Motor neuron (in vitro differentiated cells): ENCODE measurements around the gene FKBP6. TPM values are rescaled to one million over a fixed set of nuclear protein-coding genes. Genes with fewer than 3 reads are reported as not detected.

Experiments
- ATAC-seq, 8 experiments: fragments of 200-7000 bp; cut with Tn5 transposase; replicated peaks in 6 of 8; 2 replicates each; pipeline ENCODE4 v1.8.0; 2021; ENCODE audit warnings: mild to moderate bottlenecking in 8 of 8, moderate library complexity in 8 of 8
- H3K27ac ChIP-seq, 2 donors: fragments of 250-450 bp; sonication (Bioruptor Pico); 2 replicates each; pipeline ENCODE4 v1.9.0; 2021; ENCODE audit warnings: antibody characterized with exemption in 2 of 2, mild to moderate bottlenecking in 2 of 2, moderate library complexity in 1 of 2
- H3K4me1 ChIP-seq, 2 donors: fragments of 250-450 bp; sonication (Bioruptor Pico); replicated peaks in 1 of 2; 2 replicates each; pipeline ENCODE4 v1.6.1; 2021; ENCODE audit warnings: antibody characterized with exemption in 2 of 2, mild to moderate bottlenecking in 2 of 2, moderate library complexity in 1 of 2
- H3K4me3 ChIP-seq, 5 donors: fragments of 250-450 bp; sonication (Bioruptor Pico); 2 replicates each; pipeline ENCODE4 v1.9.0; 2021; ENCODE audit warnings: antibody characterized with exemption in 5 of 5, mild to moderate bottlenecking in 5 of 5, moderate library complexity in 4 of 5
- WGBS, 10 experiments: fragments of 450-650 bp; shearing (Covaris generic); methylation state at CpG; one replicate each; pipeline ENCODE4 v1.0.0; 2022; 5-methylcytosine and 5-hydroxymethylcytosine counted together
- in situ Hi-C, 9 experiments: fragments of 400-800 bp; cut with MboI; loops; one replicate each; pipeline ENCODE4 v1.15.0; 2021; ENCODE audit warnings: low sequenced_read_pairs in 9 of 9, low pct_unique_long_range_greater_than_20kb in 2 of 9; ENCODE audit not compliant: unreplicated experiment in 9 of 9
- total RNA-seq, 8 experiments: library from RNA; unstranded; fragments of 300-600 nt; gene quantifications; 2 replicates each; pipeline versions ENCODE4 v1.2.3 to v1.2.4, GENCODE V29; 2022

Gene FKBP6
- total RNA-seq, 8 experiments from 2014 or later: 0.08 to 0.47 (median 0.20) TPM; not detected in 4

DNA sequence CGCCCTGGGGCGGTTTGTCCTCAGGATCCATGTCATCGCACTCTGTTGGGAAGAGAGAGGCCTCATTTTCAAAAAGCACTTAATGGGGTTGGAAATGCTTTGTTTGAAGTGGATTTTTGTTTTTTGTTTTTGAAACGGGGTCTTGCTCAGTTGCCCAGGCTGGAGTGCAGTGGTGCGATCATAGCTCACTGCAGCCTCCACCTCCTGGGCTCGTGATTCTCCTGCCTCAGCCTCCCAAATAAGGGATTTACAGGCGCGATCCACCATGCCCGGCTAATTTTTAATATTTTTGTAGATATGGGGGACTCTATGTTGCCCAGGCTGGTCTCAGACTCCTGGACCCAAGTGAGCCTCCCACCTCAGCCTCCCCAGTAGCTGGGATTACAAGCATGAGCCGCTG, 735 bp downstream of the FKBP6 start:
- H3K4me3 ChIP-seq: no peak overlapping the region
- no peak for ATAC-seq
- WGBS, 10 experiments: 50 to 100% (median 94%) methylated on average over 1 to 5 of the region's 10 CpGs; no CpG with 5 or more reads in 7 of the 10 experiments
- no peak overlapping the region for H3K27ac ChIP-seq
- in situ Hi-C loops: loop anchor here in 1 of 9 experiments (25.0 kb wide), 1 partner anchor 109 kb away; the partner anchor contains the start of gene FZD9
- peaks cover 0 to 13% of the 10 kb centered on the region in 2 donors for H3K4me1 ChIP-seq

DNA sequence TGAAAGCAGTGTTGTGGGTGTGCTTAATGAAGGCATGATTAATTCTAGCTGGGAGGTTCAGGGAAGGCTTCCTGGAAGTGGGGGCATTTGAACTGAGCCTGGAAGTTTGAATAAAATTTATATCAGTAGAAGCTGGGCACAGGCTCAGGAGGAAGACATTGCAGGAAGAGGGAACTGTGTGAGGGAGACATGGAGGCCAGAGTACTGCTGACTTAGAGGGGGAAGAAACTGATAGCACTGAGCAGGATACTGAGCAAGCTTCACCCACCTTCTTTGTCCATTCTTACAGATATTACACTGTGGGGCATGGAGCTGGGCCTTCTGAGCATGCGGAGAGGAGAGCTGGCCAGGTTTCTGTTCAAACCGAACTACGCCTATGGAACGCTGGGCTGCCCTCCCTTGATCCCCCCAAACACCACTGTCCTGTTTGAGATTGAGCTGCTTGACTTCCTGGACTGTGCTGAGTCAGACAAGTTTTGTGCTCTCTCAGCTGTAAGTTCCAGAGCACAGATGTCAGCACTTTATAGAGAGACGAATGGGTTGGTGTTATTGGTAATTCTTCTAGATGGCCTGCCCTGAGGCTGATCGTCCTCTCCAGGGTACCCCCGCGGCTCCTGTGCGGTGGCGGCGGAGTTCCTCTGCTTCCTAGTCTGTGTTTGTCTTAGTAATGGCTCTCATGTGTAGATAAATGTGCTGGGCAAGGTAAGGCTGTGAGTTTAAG, 2.1 kb downstream of the FKBP6 start:
- in situ Hi-C loops: loop anchor here in 1 of 9 experiments (25.0 kb wide), 1 partner anchor 107 kb away; the partner anchor contains the start of gene FZD9
- peaks cover 0 to 7% of the 10 kb centered on the region in 2 donors for H3K4me1 ChIP-seq
- peak; percentile 39 to 81 (median 65) for ATAC-seq
- no peak overlapping the region for H3K27ac ChIP-seq
- no peak overlapping the region for H3K4me3 ChIP-seq
- WGBS, 10 experiments: 20 to 72% (median 53%) methylated on average over 1 to 8 of the region's 11 CpGs; no CpG with 5 or more reads in 4 of the 10 experiments

DNA sequence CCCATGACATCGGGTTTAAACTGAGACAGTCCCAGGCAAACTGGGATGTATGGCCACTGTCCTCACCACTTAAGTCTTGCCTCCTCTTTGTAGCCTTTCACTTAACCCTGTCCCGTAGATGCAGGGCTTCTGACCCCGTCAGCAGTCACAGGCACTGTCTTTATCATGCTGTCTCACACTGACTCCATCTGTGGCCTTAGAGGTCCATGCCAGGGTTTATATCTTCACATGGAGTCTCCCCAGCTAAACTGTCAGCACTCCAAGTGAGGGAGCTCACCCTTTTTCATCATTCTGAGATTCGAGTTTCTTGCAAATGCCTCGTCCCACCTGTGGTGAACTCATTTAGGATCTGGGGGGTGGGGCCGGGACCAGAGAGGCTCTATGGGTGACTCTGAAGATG, 2.8 kb downstream of the FKBP6 start:
- 0 to 100% (median 52%) methylated on average over 1 to 6 of the region's 6 CpGs; no CpG with 5 or more reads in 3 of the 10 experiments for WGBS, 10 experiments
- in situ Hi-C loops: loop anchor here in 1 of 9 experiments (25.0 kb wide), 1 partner anchor 107 kb away; the partner anchor contains the start of gene FZD9
- no peak for ATAC-seq
- Histone ChIP-seq H3K4me3 (no peak overlapping the region), H3K4me1 (peaks cover 0 to 7% of the 10 kb centered on the region in 2 donors), H3K27ac (no peak overlapping the region)

DNA sequence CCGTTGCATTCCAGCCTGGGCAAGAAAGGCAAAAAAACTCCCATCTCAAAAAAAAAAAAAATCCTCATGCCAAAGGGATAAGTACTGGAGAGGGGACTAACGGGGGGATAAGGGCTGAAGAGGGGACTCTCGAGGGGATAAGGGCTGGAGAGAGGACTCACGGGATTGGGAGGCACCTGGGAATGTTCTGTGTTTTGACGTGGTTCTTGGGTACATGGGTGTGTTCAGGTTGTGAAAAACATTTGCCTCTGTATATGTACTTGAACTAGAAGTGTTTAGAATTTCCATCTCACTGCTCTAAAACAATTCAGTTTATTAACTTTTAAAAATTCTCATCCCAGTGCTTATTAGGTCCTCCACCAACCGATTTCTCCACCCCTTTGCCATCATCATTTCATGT, 4.5 kb downstream of the FKBP6 start:
- Histone ChIP-seq H3K27ac (no peak overlapping the region), H3K4me3 (no peak overlapping the region), H3K4me1 (peaks cover 0 to 7% of the 10 kb centered on the region in 2 donors)
- ATAC-seq: no peak
- 0 to 90% (median 69%) methylated on average over 1 to 5 of the region's 6 CpGs; no CpG with 5 or more reads in 5 of the 10 experiments for WGBS, 10 experiments
- in situ Hi-C loops: loop anchor here in 1 of 9 experiments (25.0 kb wide), 1 partner anchor 105 kb away; the partner anchor contains the start of gene FZD9

DNA sequence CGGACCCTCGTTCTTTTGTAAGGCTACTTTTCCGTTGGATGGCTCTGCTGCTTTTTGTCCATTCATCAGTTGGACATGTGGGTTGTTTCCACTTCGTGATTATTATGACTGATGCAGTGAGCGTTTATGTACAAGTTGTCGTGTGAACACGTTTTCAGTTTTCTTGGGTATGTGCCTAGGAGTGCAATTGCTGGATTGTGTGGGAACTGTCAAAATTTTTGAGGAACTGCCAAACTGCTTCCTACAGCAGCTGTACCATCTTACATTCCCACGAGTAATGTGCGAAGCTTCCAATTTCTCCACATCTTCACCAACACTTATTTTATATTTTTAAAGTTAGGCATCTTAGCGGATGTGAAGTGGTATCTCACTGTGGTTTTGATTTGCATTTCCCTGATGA, 10.4 kb downstream of the FKBP6 start:
- no peak overlapping the region for H3K4me3 ChIP-seq
- 24 to 100% (median 94%) methylated on average over 1 to 9 of the region's 10 CpGs; no CpG with 5 or more reads in 1 of the 10 experiments for WGBS, 10 experiments
- H3K27ac ChIP-seq: no peak overlapping the region
- in situ Hi-C loops: loop anchor here in 1 of 9 experiments (25.0 kb wide), 1 partner anchor 99 kb away; the partner anchor contains the start of gene FZD9
- peaks cover 2 to 16% of the 10 kb centered on the region in 2 donors for H3K4me1 ChIP-seq
- ATAC-seq: no peak

DNA sequence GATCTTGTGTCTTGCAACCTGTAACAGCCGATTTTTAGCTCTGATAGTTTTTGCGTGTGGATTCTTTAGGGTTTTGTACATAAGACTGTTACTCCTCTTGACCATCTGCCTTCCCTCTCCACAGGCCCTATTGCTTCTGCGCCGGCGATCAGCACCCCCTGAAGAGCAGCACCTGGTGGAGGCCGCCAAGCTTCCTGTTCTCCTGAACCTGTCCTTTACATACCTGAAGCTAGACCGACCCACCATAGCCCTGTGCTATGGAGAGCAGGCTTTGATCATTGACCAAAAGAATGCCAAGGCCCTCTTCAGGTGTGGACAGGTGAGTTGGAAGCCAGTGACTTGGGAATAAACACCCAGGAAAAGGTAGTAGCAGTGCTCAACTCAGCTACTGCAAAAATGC, 12.6 kb downstream of the FKBP6 start:
- Histone ChIP-seq H3K27ac (no peak overlapping the region), H3K4me3 (no peak overlapping the region), H3K4me1 (peaks cover 5 to 26% of the 10 kb centered on the region in 2 donors)
- in situ Hi-C loops: loop anchor here in 1 of 9 experiments (25.0 kb wide), 1 partner anchor 97 kb away; the partner anchor contains the start of gene FZD9
- ATAC-seq: no peak
- WGBS, 10 experiments: 54 to 92% (median 80%) methylated on average over 2 to 7 of the region's 7 CpGs; no CpG with 5 or more reads in 2 of the 10 experiments

DNA sequence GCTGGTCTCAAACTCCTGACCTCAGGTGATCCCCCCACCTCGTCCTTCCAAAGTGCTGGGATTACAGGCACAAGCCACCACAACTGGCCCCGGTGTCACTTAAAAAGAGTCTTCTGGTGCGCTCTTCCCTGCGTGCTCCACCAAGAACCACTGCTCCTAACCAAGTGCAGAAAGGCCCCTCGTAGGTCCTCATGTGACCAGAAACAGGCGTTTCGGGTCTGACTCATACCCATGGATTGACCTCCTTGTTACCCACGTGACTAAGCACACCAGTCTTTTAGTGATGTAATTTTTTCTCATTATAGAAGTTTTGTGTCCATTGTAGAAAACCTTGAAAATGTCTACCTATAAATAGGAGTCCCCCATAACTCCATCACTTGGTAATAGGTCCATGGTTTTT, 13.9 kb downstream of the FKBP6 start:
- no peak overlapping the region for H3K4me3 ChIP-seq
- H3K4me1 ChIP-seq: peaks cover 5 to 26% of the 10 kb centered on the region in 2 donors
- WGBS, 10 experiments: 53 to 75% (median 70%) methylated on average over 2 to 5 of the region's 8 CpGs; no CpG with 5 or more reads in 5 of the 10 experiments
- H3K27ac ChIP-seq: no peak overlapping the region
- in situ Hi-C loops: loop anchor here in 1 of 9 experiments (25.0 kb wide), 1 partner anchor 95 kb away; the partner anchor contains the start of gene FZD9
- peak in 7 of 8 experiments; percentile 40 to 76 (median 56) for ATAC-seq

DNA sequence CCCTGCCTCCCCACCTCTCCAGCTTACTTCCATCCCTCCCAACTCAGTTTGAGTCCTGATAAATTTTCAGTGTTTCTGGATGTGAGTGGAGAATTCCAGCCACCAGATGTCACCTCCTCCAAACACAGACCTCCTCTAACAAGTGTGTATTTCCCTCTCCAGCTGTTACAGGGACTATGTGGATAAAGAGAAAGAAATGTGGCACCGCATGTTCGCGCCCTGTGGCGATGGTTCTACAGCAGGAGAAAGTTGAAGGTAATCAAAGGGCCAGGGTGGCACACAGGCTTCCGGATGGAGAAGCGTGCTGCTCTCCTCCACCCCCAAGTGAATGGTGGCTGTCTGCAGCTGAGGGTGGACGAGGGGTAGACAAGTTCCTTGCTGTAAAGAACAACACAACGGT, 14.7 kb downstream of the FKBP6 start:
- ATAC-seq: peak; percentile 69 to 92 (median 84)

DNA sequence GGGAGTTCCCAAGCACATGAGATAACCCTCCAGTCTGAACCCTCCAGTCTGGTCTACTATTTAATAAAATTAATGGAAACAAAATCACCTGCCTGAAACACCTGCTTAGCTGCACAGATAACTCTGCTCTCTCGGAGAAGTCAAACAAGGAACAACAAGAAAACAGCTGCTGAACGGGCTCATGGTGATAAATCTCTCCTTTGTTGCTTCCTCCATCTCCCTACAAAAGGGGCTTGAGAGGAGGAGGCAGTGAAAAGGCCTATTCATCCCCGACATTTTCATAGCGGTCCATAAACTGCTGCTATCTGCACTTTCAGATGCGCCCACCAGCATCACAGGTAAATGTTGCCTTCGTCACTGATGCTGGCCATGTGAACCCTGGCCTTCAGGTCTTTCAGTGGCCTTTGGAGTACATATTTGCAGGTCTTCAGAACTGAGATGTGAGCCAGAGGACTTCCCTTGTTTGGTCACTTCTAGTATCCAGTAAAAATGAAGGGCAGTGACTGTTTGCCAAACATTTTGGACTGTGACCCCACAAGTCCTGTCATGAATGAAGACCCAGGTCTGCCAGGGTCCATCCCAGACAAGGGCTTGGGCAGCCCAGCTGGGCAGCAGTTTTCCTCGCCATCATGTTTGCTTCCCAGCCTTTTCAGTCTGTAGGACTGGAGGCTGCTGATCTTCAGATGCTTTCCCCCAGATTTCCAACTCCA, 15.9 kb downstream of the FKBP6 start:
- in situ Hi-C loops: loop anchor here in 1 of 9 experiments (25.0 kb wide), 1 partner anchor 93 kb away; the partner anchor contains the start of gene FZD9

More for the DNA sequence above, 14.7 kb downstream of the FKBP6 start:
- H3K4me3 ChIP-seq: no peak overlapping the region
- H3K4me1 ChIP-seq: peaks cover 5 to 26% of the 10 kb centered on the region in 2 donors
- H3K27ac ChIP-seq: no peak overlapping the region
- in situ Hi-C loops: loop anchor here in 1 of 9 experiments (25.0 kb wide), 1 partner anchor 95 kb away; the partner anchor contains the start of gene FZD9
- 0 to 100% (median 80%) methylated on average over 3 to 6 of the region's 8 CpGs; no CpG with 5 or more reads in 5 of the 10 experiments for WGBS, 10 experiments

DNA sequence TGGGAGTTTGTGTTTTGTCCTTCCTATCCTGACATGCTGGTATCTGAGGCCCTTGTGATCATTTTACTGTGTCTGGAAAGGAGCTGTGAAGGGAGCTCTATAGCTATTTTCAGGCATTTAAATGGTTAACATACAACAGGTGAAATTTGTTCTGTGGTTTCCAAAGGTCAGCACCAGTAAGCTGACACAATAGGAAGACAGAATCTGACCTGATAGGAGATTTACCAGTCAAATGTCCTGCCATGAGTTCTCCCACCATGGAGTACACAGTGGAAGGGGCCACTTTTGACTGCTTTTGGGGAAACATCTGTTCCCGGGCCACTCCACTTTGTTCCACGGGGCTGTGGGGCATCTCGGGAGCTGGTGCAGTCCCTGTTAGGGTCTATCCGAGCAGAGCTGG, 17.6 kb downstream of the FKBP6 start:
- H3K4me1 ChIP-seq: peaks cover 10 to 37% of the 10 kb centered on the region in 2 donors
- no peak for ATAC-seq
- WGBS, 10 experiments: 14 to 84% (median 56%) methylated on average over 3 to 4 of the region's 4 CpGs; no CpG with 5 or more reads in 7 of the 10 experiments
- in situ Hi-C loops: loop anchor here in 1 of 9 experiments (25.0 kb wide), 1 partner anchor 92 kb away; the partner anchor contains the start of gene FZD9
- no peak overlapping the region for H3K4me3 ChIP-seq
- no peak overlapping the region for H3K27ac ChIP-seq

More for the DNA sequence above, 15.9 kb downstream of the FKBP6 start:
- ATAC-seq: no peak
- WGBS, 10 experiments: 26 to 80% (median 42%) methylated on average over 1 to 5 of the region's 7 CpGs; no CpG with 5 or more reads in 1 of the 10 experiments
- peaks cover 5 to 26% of the 10 kb centered on the region in 2 donors for H3K4me1 ChIP-seq
- H3K27ac ChIP-seq: no peak overlapping the region
- no peak overlapping the region for H3K4me3 ChIP-seq

DNA sequence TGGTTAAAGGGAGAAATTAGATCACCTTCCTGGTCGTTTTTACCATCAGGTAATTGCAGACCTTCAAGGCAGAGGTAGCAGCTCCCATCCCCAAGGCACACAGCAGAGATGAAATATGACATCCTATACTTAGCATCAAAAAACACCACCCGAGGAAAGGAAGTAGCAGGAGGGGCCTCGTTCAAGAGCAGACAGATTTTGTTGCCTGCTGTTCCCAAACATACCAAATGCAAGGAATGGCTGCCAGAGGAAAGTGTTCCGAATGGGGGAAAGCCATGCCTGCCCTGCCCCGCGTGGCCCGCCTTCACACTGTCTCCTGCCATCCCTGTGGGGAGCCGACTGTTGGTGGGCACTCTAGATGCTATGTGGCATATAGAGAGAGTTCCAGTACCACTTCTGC, 18.0 kb downstream of the FKBP6 start:
- no peak for ATAC-seq
- 20 to 63% (median 32%) methylated on average over 1 to 6 of the region's 8 CpGs; no CpG with 5 or more reads in 5 of the 10 experiments for WGBS, 10 experiments
- H3K27ac ChIP-seq: no peak overlapping the region
- peaks cover 10 to 39% of the 10 kb centered on the region in 2 donors for H3K4me1 ChIP-seq
- in situ Hi-C loops: loop anchor here in 1 of 9 experiments (25.0 kb wide), 1 partner anchor 91 kb away; the partner anchor contains the start of gene FZD9
- H3K4me3 ChIP-seq: no peak overlapping the region

DNA sequence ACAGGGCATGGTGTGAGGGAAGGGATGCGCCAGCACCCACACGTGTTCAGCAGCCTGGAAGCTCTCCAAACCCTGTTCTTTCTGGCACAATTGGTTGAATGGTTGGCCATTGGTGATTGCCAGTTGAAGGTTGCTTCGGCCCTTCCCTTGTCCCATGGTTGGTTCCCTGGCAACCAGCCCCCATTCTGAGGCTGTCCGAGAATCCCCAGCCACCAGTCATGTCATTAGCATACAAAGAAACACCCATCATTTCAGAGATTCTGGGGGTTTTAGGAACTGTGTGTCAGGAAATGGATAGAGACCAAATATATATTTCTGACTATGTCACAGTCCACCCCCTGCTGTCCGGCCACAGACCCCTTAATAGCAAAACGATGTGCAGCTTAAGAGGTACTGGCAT, 21.8 kb downstream of the FKBP6 start:
- in situ Hi-C loops: loop anchor here in 1 of 9 experiments (25.0 kb wide), 1 partner anchor 88 kb away; the partner anchor contains the start of gene FZD9

More for the DNA sequence above, 21.8 kb downstream of the FKBP6 start:
- no peak overlapping the region for H3K4me3 ChIP-seq
- WGBS, 10 experiments: 36 to 84% (median 60%) methylated on average over 1 to 6 of the region's 6 CpGs; no CpG with 5 or more reads in 1 of the 10 experiments
- peak in 2 of 8 experiments; percentile 84 to 88 for ATAC-seq
- peak overlapping the region in 1 of 2 donors; percentile 62 for H3K27ac ChIP-seq
- H3K4me1 ChIP-seq: peaks cover 5 to 14% of the 10 kb centered on the region in 2 donors
